ENCODE results near the gene C20orf96.

The C20orf96 gene

DNA sequence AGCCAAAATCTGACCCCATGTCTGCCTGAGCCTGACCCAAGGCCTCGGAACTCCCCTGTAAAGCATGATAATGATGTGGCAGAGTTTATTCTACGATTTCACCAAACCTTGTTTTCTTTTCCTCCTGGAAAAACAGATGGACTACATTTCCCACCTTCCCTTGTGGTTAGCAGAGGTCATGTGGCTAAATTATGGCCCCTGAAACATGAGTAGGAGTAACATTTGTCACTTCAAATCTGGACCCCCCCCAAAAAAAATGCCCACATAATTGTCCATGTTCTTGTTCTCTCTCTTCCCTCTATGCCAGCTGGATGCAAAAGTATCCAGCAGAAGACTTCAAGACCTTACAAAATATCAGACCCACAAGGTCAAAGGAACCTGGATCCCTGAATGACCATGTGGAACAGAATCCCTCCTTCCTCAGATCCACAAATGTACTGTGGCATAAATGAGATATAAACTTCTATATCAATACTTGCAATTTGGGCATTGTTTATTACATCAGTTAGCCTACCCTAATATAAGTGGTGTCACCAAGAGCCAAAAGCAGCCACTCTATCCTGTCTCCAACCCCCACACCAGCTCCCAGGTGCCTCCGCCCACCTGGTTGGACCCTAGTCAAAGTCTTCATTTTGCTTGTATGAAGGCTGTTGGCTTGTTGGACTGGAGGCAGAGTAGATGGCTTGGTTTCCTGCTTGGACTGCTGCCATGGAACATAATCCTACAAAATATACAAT lies 1.4 kb downstream of the C20orf96 start:
- DNase-seq: no peak
- in situ Hi-C loops (cut with MboI; ENCODE audit: low pct_unique_long_range_greater_than_20kb, low sequenced_read_pairs): no loop called here

DNA sequence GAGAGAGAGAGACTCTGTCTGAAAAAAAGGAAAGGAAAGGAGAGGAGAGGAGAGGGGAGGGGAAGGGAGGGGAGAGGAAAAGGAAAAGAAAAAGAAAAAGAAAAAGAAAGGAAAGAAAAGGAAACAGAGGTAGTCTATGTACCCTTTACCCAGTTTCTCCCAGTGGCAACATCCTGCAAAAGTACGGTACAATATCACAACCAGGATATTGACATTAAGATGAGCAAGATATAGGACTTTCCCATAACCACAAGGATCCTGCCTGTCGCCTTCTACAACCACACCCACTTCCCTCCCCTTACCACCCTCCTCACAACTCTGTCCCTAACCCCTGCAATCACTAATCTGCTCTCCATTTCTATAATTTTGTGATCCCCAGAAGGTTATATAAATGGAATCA lies 4.0 kb downstream of the C20orf96 start:
- in situ Hi-C loops (cut with MboI; ENCODE audit: low pct_unique_long_range_greater_than_20kb, low sequenced_read_pairs): no loop called here

GRCh38 chr20:284172-284571 lies 6.4 kb downstream of the C20orf96 start:
- DNase-seq: no peak
- in situ Hi-C loops (cut with MboI; ENCODE audit: low pct_unique_long_range_greater_than_20kb, low sequenced_read_pairs): no loop called here

More for the DNA sequence above, 4.0 kb downstream of the C20orf96 start:
- DNase-seq: no peak

DNA sequence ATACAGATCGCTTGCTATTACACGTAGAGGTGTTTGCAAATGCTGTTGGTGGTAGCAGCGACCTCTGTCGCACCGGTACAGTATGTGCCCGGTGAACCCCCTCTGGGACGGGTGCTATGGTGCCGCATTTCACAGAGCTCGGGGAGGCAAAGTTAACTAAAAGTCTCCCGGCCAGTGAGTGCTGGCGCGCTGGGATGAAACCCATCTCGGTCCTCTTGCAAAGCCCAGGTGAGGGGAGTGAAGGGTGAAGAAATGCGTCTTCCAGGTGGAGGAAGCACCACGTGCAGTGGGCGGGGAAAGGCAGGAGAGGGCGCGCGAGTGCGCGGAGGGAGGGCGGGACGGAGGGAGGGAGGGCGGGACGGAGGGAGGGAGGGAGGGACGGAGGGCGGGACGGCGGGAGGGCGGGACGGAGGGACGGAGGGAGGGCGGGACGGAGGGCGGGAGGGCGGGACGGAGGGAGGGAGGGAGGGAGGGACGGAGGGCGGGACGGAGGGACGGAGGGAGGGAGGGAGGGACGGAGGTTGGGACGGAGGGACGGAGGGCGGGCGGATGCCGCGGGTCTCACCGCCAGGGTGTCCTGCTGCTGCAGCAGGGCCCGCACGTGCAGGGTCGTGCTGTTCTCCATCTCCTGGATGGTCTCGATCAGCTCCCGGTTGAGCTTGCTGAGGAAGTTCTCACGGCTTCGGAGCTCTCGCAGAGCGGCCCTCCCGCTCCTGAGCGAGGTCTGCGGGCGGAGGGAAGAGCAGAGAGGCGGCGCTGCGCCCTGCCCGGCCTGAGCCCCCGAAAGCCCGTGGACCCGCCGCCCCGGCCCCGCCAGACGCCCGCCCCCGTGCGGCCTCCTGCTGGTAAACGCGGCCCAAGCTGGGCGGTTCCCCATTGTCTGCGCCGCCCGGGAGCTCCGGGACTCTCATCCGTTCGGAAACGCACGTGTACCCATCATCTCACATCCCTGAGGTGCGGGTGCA lies 11.7 kb downstream of the C20orf96 start:
- in situ Hi-C loops (cut with MboI; ENCODE audit: low pct_unique_long_range_greater_than_20kb, low sequenced_read_pairs): no loop called here
- DNase-seq: no peak

- in situ Hi-C loops (cut with MboI; ENCODE audit: low pct_unique_long_range_greater_than_20kb, low sequenced_read_pairs): no loop called here
- no peak for DNase-seq
Measured at GRCh38 chr20:278181-278580, 12.4 kb downstream of the C20orf96 start.

DNA sequence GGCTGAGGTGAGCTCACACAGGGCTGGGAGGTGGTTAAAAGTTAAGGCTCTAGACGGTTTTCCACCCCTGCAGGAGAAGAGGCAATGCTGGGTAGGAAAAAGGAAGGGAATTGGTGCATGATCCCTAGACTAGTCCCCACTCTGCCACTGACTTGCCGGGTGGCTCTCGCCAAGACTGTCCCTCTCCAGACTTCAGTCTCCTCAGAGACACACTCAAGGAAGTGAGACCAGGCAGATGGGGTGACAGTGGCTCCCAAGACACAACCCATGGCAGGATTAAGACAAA lies 13.1 kb downstream of the C20orf96 start:
- DNase-seq: no peak
- in situ Hi-C loops (cut with MboI; ENCODE audit: low pct_unique_long_range_greater_than_20kb, low sequenced_read_pairs): no loop called here

DNA sequence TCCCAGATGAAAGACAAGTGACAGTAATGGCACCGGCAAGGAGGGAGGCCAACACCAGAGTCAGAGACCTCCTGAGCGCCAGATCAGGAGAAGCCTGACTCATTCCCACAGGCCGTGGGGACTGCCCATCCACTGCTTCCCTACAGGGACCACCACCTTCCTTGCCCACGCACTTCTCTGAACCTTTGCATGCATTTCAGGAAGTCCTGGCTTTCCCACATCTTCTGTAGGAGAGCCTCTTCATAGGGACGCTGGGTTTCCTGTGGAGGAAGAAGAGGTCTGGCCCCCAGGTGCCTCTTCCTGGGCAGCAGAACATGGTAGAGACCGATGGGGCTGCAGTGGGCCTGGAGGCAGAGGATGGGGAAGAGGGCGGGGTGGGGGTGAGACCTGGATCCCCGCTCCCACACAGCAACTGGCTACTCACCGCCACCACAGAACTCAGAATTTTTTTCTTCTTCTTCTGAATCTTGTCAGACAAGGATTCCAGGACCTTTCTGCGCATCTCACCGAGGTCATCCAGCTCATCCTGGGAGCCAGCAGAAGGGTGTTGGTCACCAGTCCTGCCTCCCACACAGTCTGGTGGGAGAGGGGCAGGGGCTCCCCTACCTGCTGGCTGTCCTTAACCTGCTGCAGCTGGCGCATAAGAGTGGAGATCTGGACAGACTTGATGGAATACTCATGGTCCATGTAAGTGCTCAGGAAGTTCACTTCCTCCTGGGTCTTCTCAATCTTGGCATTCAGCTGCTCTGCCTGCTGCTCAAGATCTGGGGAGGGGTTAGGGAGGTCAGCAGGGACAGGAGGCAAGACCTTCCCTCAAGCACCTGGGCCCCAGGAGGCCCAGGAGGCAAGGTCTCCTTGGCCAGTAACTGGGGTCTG lies 13.7 kb downstream of the C20orf96 start:
- DNase-seq: no peak
- in situ Hi-C loops (cut with MboI; ENCODE audit: low pct_unique_long_range_greater_than_20kb, low sequenced_read_pairs): no loop called here

- in situ Hi-C loops (cut with MboI; ENCODE audit: low pct_unique_long_range_greater_than_20kb, low sequenced_read_pairs): no loop called here
- no peak for DNase-seq
Measured at GRCh38 chr20:275791-276190, 14.8 kb downstream of the C20orf96 start.

- in situ Hi-C loops (cut with MboI; ENCODE audit: low pct_unique_long_range_greater_than_20kb, low sequenced_read_pairs): no loop called here
Measured at GRCh38 chr20:273884-274283, 16.7 kb downstream of the C20orf96 start.

DNA sequence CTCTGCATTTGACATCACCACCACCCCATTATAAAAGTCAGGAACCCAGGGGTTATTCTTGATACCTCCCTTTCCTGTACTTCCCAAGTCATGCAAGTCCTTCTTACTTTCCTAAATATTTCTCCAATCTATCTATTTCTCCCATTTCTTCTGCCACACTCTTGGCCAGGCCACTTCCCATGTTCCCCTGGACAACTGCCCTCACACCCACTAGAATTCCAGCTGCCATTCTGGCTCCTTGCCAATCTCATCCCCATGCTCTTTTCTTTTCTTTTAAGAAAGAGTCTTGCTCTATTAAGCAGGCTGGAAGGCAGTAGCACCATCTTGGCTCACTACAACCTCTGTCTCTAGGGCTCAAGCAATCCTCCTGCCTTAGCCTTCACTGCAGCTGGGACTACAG lies 17.8 kb downstream of the C20orf96 start:
- no peak for DNase-seq
- in situ Hi-C loops (cut with MboI; ENCODE audit: low pct_unique_long_range_greater_than_20kb, low sequenced_read_pairs): no loop called here

More at GRCh38 chr20:273884-274283, 16.7 kb downstream of the C20orf96 start:
- DNase-seq: no peak

DNA sequence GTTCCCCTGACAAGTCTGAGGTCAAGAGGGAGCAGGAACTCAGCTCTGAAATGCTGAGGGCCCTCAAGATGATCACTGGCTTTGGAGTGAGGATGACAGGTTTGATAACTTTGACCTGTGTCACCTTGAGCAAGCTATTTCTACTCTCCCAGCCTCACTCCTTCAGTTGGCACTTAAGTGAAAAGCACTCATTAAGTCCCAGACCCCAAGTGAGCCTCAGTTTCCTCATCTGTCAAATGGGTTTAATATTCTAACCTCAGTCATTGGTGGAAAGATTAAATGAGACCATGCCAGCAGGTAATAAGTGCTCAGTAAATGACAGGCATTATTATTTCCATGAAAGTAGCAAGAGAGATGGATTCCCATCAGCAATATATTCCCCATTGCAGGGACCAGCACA lies 19.0 kb downstream of the C20orf96 start:
- DNase-seq: no peak
- in situ Hi-C loops (cut with MboI; ENCODE audit: low pct_unique_long_range_greater_than_20kb, low sequenced_read_pairs): no loop called here

- in situ Hi-C loops (cut with MboI; ENCODE audit: low pct_unique_long_range_greater_than_20kb, low sequenced_read_pairs): no loop called here
Measured at GRCh38 chr20:271069-271468, 19.5 kb downstream of the C20orf96 start.

GRCh38 chr20:270517-270916 lies 20.0 kb downstream of the C20orf96 start:
- in situ Hi-C loops (cut with MboI; ENCODE audit: low pct_unique_long_range_greater_than_20kb, low sequenced_read_pairs): no loop called here
- no peak for DNase-seq

More at GRCh38 chr20:271069-271468, 19.5 kb downstream of the C20orf96 start:
- DNase-seq: no peak

DNA sequence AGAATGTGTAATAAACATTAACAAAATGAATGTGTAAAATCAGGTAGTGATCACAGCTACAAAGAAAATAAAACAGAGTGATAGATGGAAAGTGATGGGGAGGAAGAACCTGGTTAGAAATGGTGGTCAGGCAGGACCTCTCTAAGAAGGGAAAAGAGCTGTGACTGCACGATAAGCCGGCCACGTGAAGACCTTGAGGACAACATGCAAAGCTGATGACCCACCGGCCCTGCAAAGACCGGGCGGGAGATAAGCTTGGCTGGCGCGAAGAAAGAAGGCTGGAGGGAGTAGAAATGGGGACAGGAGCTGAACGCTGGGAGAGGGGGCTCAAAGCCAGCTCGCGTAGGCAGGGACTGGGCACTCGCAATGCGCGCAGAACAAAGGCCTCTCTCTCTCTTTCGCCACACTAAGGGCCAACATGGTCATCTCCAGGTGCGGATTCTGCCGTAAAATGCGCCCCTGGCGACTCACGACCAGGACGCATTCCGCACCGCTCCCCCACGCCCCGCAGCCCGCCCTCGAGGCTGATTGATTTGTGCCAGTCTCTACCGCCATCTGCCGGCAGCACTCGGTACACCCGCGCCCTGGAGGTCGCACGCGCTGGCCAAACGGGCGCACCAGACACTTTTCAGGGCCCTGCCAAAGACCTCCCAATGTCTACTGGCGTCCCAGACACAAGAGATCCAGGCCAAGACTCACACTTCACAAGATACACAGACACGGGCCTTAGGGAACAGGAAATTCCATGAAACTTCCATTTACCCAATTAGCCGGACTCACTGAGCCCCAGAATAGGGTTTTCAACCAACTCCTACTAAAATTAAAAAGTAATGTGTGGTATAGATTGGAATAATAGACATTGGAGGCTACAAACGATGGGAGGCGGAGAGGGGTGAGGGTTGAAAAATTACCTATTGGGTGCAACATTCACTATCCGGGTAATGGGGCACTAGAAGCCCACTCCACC lies 23.7 kb downstream of the C20orf96 start:
- peak; percentile 93 for DNase-seq
- in situ Hi-C loops (cut with MboI; ENCODE audit: low pct_unique_long_range_greater_than_20kb, low sequenced_read_pairs): no loop called here

DNA sequence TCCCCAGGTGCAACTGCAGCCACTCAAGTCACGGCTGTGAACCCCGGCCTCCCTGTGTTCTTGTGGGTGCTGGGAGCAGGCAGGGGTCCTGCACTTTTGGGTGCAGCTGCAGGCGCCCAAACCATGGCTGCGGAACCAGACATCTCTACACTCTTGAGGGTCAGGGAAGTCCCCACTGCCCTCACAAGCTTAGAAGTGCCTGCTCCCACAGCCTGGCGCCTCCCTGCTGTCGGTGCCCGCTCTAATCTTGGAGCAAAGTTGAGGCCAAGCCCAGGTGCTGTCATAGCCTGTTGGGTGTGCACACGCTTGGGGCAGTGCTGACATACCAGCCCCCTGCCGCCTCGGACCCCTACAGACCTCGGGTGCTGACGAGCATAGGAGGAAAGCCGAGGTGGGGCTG lies 26.8 kb downstream of the C20orf96 start:
- in situ Hi-C loops (cut with MboI; ENCODE audit: low pct_unique_long_range_greater_than_20kb, low sequenced_read_pairs): no loop called here
- DNase-seq: no peak

DNA sequence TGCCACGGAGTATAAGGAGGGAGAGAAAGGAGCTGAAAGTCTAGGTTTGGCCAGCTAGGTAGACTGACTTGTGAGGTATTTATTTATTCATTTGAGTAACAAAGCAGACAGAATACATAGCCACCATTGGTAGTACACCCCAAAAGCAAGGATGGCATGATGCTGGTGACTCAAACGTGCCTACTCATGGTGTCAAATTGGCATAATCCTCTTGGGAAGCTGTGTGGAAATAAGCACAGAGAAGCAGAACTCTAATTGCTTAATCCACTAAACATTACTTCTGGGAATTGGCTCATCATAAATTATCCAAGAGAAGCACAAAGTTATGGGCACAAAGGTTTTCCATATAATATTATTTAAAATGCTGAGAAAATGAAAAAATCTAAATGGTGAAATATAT lies 30.6 kb downstream of the C20orf96 start:
- no peak for DNase-seq
- in situ Hi-C loops (cut with MboI; ENCODE audit: low pct_unique_long_range_greater_than_20kb, low sequenced_read_pairs): no loop called here

- DNase-seq: peak; percentile 47
- in situ Hi-C loops (cut with MboI; ENCODE audit: low pct_unique_long_range_greater_than_20kb, low sequenced_read_pairs): no loop called here
Measured at GRCh38 chr20:258963-259362, 31.6 kb downstream of the C20orf96 start.

- DNase-seq: no peak
- in situ Hi-C loops (cut with MboI; ENCODE audit: low pct_unique_long_range_greater_than_20kb, low sequenced_read_pairs): no loop called here
Measured at GRCh38 chr20:258269-258858, 32.2 kb downstream of the C20orf96 start.

Measured in KBM-7 (cell line).